Endothelial cell of umbilical vein (primary cell): ENCODE results near the gene MOCOS. TPM values are rescaled to one million over a fixed set of nuclear protein-coding genes. Genes with fewer than 3 reads are reported as not detected.

Experiments used
- BruUV-seq: library from RNA; stranded (reverse); fragments of 400-500 nt; replicated peaks from 2 replicates; lab custom pipeline; 2021; lab: Mats Ljungman, UMichigan
- CTCF ChIA-PET: fragments of 300-600, 350-600 bp; sonication (Branson Sonifier 250); formaldehyde crosslinking; loops from one replicate; lab custom pipeline; 2021; ENCODE audit warnings: antibody characterized with exemption, inconsistent platforms; lab: Charles Lee
- POLR2A ChIA-PET: fragments of 300-600, 350-600 bp; sonication (Branson Sonifier 250); formaldehyde crosslinking; loops from one replicate; lab custom pipeline; 2021; ENCODE audit warnings: antibody characterized with exemption, inconsistent platforms; lab: Charles Lee
- DNase-seq: peaks from one replicate; pipeline ENCODE4 v3.0.0-alpha.2; 2011; ENCODE audit warnings: low read depth, low spot score
- FAIRE-seq: peaks from 2 replicates; lab custom pipeline; 2011; peaks lifted over from hg19 to GRCh38; lab: Jason Lieb, UNC
- H2AFZ ChIP-seq: 2 replicates; pipeline ENCODE4 v1.6.0; 2012; ENCODE audit warnings: low read depth, low read length, control low read depth, inconsistent platforms
- H3K27ac ChIP-seq: 2 replicates; pipeline ENCODE4 v1.5.1; 2011; ENCODE audit warnings: low read depth, mild to moderate bottlenecking, control low read depth, low read length, moderate library complexity; ENCODE audit not compliant: insufficient read depth
- H3K27me3 ChIP-seq, 2 experiments: 2 replicates each; pipeline versions ENCODE4 v1.6.0 to v1.6.1; 2011; ENCODE audit warnings: low read length in 2 of 2, mixed read lengths in 1 of 2; ENCODE audit not compliant: control insufficient read depth in 2 of 2, insufficient read depth in 2 of 2
- H3K36me3 ChIP-seq, 2 experiments: 2 replicates in 1 of 2; 3 replicates in 1 of 2; pipeline ENCODE4 v1.5.1; 2011; ENCODE audit warnings: low read length in 2 of 2, mild to moderate bottlenecking in 1 of 2, moderate library complexity in 1 of 2; ENCODE audit not compliant: control insufficient read depth in 2 of 2, insufficient read depth in 2 of 2; ENCODE audit errors: extremely low read depth in 1 of 2
- H3K4me1 ChIP-seq: 3 replicates; pipeline ENCODE4 v1.5.1; 2011; ENCODE audit warnings: mild to moderate bottlenecking, low read length; ENCODE audit not compliant: control insufficient read depth, insufficient read depth; ENCODE audit errors: extremely low read depth
- H3K4me2 ChIP-seq: 2 replicates; pipeline ENCODE4 v1.6.1; 2011; ENCODE audit warnings: low read length, control low read depth, mixed read lengths; ENCODE audit not compliant: insufficient read depth
- H3K4me3 ChIP-seq, 3 experiments: fragments of 200-600 bp in 1 of 3; sonication (generic), shearing (Covaris generic) in 1 of 3; replicated peaks in 1 of 3; 2 replicates each; pipeline ENCODE4 v1.5.1; 2011 to 2016; ENCODE audit warnings: control low read depth in 3 of 3, low read length in 3 of 3, mild to moderate bottlenecking in 2 of 3, inconsistent platforms in 1 of 3, low read depth in 1 of 3, moderate library complexity in 1 of 3; ENCODE audit not compliant: insufficient read depth in 1 of 3
- H3K79me2 ChIP-seq: 2 replicates; pipeline ENCODE4 v1.6.0; 2012; ENCODE audit warnings: low read length, inconsistent platforms; ENCODE audit not compliant: control insufficient read depth, insufficient read depth
- H3K9ac ChIP-seq: replicated peaks from 2 replicates; pipeline ENCODE3; 2011; ENCODE audit warnings: low read length, control low read depth; ENCODE audit not compliant: insufficient read depth; ENCODE audit errors: extremely low read depth
- H3K9me1 ChIP-seq: replicated peaks from 3 replicates; pipeline ENCODE4 v1.6.0; 2011; ENCODE audit warnings: mild to moderate bottlenecking, low read length; ENCODE audit not compliant: control insufficient read depth, insufficient read depth; ENCODE audit errors: extremely low read depth
- H3K9me3 ChIP-seq: replicated peaks from 2 replicates; pipeline ENCODE4 v1.5.1; 2012; ENCODE audit warnings: low read length, inconsistent platforms; ENCODE audit not compliant: control insufficient read depth, insufficient read depth
- H4K20me1 ChIP-seq: replicated peaks from 2 replicates; pipeline ENCODE3; 2011; ENCODE audit warnings: mild to moderate bottlenecking, low read length; ENCODE audit not compliant: control insufficient read depth, insufficient read depth; ENCODE audit errors: extremely low read depth
- CTCF ChIP-seq, 2 donors: IDR thresholded peaks; 1 replicate in 1 of 2; 2 replicates in 1 of 2; pipeline ENCODE4 v1.5.1; 2011; ENCODE audit warnings: low read length in 2 of 2, mild to moderate bottlenecking in 2 of 2, moderate library complexity in 2 of 2, control low read depth in 1 of 2, inconsistent platforms in 1 of 2, low read depth in 1 of 2; ENCODE audit not compliant: insufficient read depth in 1 of 2; ENCODE audit errors: extremely low read depth in 1 of 2
- EZH2 ChIP-seq: IDR thresholded peaks from 2 replicates; pipeline ENCODE4 v1.6.1; 2012; ENCODE audit warnings: borderline replicate concordance, low read depth, mild to moderate bottlenecking, moderate library complexity, low read length, inconsistent platforms; ENCODE audit not compliant: severe bottlenecking
- FOS ChIP-seq: IDR thresholded peaks from 2 replicates; pipeline ENCODE4 v1.6.1; 2011; ENCODE audit warnings: mild to moderate bottlenecking, low read length, moderate library complexity, borderline replicate concordance; ENCODE audit not compliant: insufficient read depth
- GATA2 ChIP-seq: IDR thresholded peaks from 2 replicates; pipeline ENCODE4 v1.7.0; 2011; ENCODE audit warnings: low read depth, mild to moderate bottlenecking, moderate library complexity, mixed read lengths, low read length; ENCODE audit not compliant: insufficient read length, insufficient read depth
- JUN ChIP-seq: IDR thresholded peaks from 2 replicates; pipeline ENCODE4 v1.6.1; 2011; ENCODE audit warnings: borderline replicate concordance, low read depth; ENCODE audit not compliant: insufficient read length, insufficient read depth
- MAX ChIP-seq: IDR thresholded peaks from 2 replicates; pipeline ENCODE4 v1.6.1; 2011; ENCODE audit not compliant: insufficient read depth, insufficient read length
- MYC ChIP-seq: IDR thresholded peaks from one replicate; pipeline ENCODE4 v1.6.1; 2011; ENCODE audit warnings: mild to moderate bottlenecking, low read depth, low read length
- POLR2A ChIP-seq: IDR thresholded peaks from 2 replicates; pipeline ENCODE4 v1.6.1; 2012; ENCODE audit warnings: low read depth, mild to moderate bottlenecking, control low read depth, low read length
- POLR2AphosphoS5 ChIP-seq: IDR thresholded peaks from 2 replicates; pipeline ENCODE4 v1.6.1; 2012; ENCODE audit warnings: low read depth, mild to moderate bottlenecking, control low read depth, low read length, moderate library complexity; ENCODE audit not compliant: insufficient read depth
- dilution Hi-C: fragments of 300-500 bp; cut with MboI; formaldehyde crosslinking; loops from one replicate; pipeline ENCODE4 v1.15.0; 2019; ENCODE audit warnings: low sequenced_read_pairs; ENCODE audit not compliant: extremely low pct_ligation_motif_present
- intact Hi-C: fragments of 100-400 bp; cut with micrococcal nuclease; formaldehyde crosslinking; loops from one replicate; pipeline ENCODE4 v1.10.0; 2022
- polyA plus RNA-seq, 4 experiments: library from polyadenylated mRNA; depleted of rRNA in 3 of 4; stranded (reverse) in 3 of 4; unstranded in 1 of 4; fragments of >200 nt; gene quantifications; 2 replicates each; pipeline versions ENCODE4 v1.2.1 to v1.2.3, GENCODE V29; 2011 to 2012; ENCODE audit warnings: missing spikeins in 1 of 4
- total RNA-seq: library from RNA; stranded (reverse); gene quantifications from 2 replicates; pipeline ENCODE4 v1.2.3, GENCODE V29; 2021

Gene MOCOS
- total and polyA plus RNA-seq, 2 donors (not counting 3 experiments of a cell fraction or from before 2014, with no cell fraction given): 0.18 to 0.88 TPM

GRCh38 chr18:36307513-36307912, 120.2 kb downstream of the MOCOS start:
- DNase-seq (no peak), FAIRE-seq (no peak)
- Histone ChIP-seq H3K27ac (no peak overlapping the region), H3K9me3 (no peaks in the 10 kb centered on the region), H4K20me1 (no peaks in the 10 kb centered on the region), H3K9ac (no peak overlapping the region), H3K27me3 (peaks cover 0 to 28% of the 10 kb centered on the region in 2 experiments), H3K4me2 (no peak overlapping the region), H3K36me3 (no peaks in the 10 kb centered on the region), H3K4me3 (no peak overlapping the region), H3K4me1 (peaks cover 10% of the 10 kb centered on the region), H3K79me2 (no peaks in the 10 kb centered on the region), H2AFZ (no peak overlapping the region), H3K9me1 (no peaks in the 10 kb centered on the region)
- CTCF ChIA-PET: no interaction called here
- intact Hi-C loops (no loop called here), dilution Hi-C loops (no loop called here)
- no peak for TF ChIP-seq POLR2AphosphoS5
- TF ChIP-seq MAX: no peak
- no peak for TF ChIP-seq MYC
- no peak for TF ChIP-seq CTCF (IDR thresholded peaks at IDR 0.05; ENCODE audit: extremely low read depth in 1 of 2, insufficient read depth in 1 of 2, low read depth in 1 of 2, low read length in 2 of 2)
- TF ChIP-seq FOS: no peak
- TF ChIP-seq EZH2: no peak
- no peak for TF ChIP-seq JUN
- TF ChIP-seq POLR2A: no peak
- no peak for TF ChIP-seq GATA2
- no TSS peak for BruUV-seq
- POLR2A ChIA-PET: no interaction called here
